ENCODE data around the gene CEACAM21.
A peak's percentile ranks its signal among the peaks of the same experiment; 100 is the strongest.

CEACAM21 gene

GRCh38 chr19:41575998-41576397 is at the start of gene CEACAM21:
CEACAM21 (plus strand) TSS chr19:41576166; CDS start chr19:41576275, 109 bp downstream.
- peak; percentile 88 for DNase-seq (ENCODE audit: low spot score)

- DNase-seq (ENCODE audit: low spot score): no peak
Measured at GRCh38 chr19:41527089-41527488, 48.9 kb upstream of the CEACAM21 start.

GRCh38 chr19:41528106-41528505 is 47.9 kb upstream of the CEACAM21 start:
- DNase-seq (ENCODE audit: low spot score): no peak

- no peak for DNase-seq (ENCODE audit: low spot score)
Measured at GRCh38 chr19:41529484-41530183, 46.3 kb upstream of the CEACAM21 start.

GRCh38 chr19:41530184-41530534 is 45.8 kb upstream of the CEACAM21 start:
- DNase-seq (ENCODE audit: low spot score): no peak

DNA sequence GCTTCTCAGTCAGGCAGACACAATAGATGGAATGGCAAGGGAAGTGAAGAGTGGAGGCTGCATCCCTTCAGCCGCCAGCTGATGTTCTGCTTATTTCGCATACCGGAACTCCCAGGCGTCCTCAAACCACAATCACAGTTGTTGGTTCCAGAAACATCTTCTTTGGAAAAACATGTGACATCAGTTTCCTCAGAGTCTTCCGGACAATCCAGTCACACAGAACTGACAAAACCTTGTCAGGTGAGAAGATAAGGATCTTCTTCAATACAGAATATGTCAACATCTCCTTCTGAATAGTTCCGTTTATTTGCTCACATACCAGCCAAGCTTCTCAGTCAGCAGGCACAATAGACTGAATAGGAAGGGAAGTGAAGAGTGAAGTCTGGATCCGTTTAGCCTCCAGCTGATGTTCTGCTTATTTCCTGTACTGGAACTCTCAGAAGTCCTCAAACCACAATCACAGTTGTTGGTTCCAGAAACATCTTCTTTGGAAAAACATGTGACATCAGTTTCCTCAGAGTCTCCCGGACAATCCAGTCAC is 45.1 kb upstream of the CEACAM21 start:
- no peak for DNase-seq (ENCODE audit: low spot score)

- DNase-seq (ENCODE audit: low spot score): peak; percentile 54
Measured at GRCh38 chr19:41531438-41532311, 44.3 kb upstream of the CEACAM21 start.

- DNase-seq (ENCODE audit: low spot score): no peak
Measured at GRCh38 chr19:41532526-41532925, 43.4 kb upstream of the CEACAM21 start.

GRCh38 chr19:41533671-41534215 is 42.2 kb upstream of the CEACAM21 start:
- DNase-seq (ENCODE audit: low spot score): no peak

DNA sequence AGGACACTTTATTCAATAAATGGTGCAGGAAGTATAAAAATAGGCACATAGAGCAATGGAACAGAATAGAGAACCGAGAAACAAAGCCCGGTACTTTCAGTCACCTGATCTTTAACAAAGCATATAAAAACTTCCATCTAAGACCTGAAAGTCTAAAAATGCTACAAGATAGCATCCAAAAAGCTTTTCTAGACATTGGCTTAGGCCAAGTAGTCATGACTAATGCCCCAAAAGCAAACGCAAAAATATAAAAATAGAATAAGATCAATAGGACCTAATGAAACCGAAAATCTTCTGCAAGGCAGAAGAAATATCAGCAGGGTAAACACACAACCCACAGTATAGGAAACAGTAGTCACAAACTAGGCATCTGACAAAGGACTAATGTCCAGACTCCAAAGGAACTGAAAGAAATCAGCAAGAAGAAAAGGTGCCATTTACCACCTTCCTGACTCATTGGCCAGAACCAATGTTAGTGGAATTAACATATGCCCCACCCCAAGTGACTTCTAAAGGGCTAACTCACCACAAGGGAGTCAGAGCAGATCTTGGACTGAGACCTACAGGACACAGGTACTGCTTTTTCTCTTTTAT is 40.8 kb upstream of the CEACAM21 start:
- DNase-seq (ENCODE audit: low spot score): peak; percentile 16

DNA sequence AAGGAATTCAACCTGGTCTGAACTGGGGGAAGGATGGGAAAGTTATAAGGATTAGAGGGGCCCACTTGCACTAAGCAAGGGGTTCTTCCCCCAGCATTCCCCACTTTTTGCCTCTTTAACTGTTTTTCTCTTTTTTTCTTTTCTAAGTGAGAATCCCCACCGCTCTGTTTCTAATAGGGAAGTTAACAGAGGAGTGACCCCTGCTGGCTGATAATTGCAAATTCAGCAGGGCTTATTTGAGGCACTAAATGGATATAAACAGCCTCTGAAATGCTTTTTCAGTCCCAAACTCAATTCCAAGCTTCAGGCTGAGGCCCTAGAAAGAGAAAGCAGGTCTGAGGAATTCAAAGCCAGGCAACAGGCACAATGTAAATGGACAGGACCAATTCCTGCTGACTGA is 38.2 kb upstream of the CEACAM21 start:
- DNase-seq (ENCODE audit: low spot score): no peak

GRCh38 chr19:41540041-41540695 is 35.8 kb upstream of the CEACAM21 start:
- DNase-seq (ENCODE audit: low spot score): peak; percentile 32

GRCh38 chr19:41541990-41542584 is 33.9 kb upstream of the CEACAM21 start:
- DNase-seq (ENCODE audit: low spot score): peak; percentile 50

DNA sequence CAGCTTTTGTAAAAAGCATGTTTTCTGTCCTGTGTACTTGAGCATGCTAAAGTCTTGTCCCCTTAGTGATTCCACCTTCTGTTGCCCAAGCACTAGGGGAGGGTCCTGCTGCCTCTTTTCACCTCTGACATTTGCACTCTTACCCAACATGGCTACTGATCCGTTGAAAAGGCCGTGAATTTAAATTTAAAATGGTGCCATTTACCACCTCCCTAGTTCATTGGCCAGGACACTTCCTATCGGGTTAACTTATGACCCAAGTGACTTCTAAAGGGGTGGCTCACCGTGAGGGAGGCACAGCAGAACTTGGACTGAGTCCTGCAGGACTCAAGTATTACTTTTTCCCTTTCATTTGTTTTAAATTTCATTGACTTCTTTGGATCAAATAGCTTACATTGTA is 33.3 kb upstream of the CEACAM21 start:
- DNase-seq (ENCODE audit: low spot score): no peak

- no peak for DNase-seq (ENCODE audit: low spot score)
Measured at GRCh38 chr19:41543582-41543981, 32.4 kb upstream of the CEACAM21 start.

DNA sequence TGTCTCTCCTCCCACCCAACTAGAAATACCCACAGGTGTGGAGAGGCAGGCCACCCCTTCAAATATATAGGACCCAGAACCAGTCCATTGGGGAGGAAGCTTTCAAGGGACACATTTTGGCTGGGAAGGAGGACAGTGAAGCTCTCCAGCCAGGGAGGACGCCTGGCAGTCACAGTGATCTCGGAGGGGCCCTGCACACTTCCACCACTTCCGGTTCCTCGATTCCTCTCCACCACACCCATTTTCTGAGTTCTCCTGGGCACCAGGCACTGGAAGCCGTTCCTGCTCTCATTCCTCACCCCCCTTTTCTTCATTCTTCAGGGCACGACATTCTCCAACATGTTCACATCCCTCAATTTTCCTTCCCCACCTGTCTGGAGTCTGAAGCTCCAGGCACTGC is 30.4 kb upstream of the CEACAM21 start:
- no peak for DNase-seq (ENCODE audit: low spot score)

DNA sequence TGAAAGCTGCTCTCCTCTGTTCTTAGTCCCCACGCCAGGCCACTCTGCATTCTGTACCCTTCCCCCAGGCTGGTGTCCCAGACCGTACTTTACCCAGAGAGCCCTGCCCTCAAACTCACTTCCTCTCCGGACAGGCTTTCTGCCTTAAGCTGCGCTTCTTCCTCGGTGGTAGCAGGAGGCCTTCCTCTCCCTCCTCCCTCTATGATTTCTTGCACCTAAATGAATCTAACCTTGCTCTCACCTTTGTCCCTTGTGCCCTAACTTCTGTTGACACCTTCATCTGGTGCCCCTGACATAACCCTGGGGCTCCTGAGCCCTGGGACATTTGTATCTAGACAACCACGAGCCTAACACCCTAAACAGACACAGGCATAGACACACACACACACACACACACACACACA is 29.6 kb upstream of the CEACAM21 start:
- no peak for DNase-seq (ENCODE audit: low spot score)

DNA sequence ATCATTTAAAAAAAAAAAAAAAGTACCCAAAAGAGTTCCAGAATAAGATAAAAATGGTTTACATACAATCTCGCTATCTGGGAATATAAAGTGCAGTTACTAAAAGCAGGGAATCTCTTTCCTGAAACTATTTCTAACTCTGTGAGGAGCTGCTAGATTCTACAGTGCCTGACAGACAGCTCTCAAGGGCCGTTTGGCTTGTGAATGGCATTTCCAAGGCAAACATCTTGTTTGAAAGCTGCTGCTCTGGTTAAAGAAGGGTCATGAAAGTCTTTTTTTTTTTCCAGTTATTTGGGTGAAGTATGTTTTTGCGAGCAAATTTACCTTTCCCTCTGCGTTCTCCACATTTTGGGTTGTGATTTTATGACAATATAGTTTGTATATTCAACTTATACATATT is 29.0 kb upstream of the CEACAM21 start:
- DNase-seq (ENCODE audit: low spot score): no peak

DNA sequence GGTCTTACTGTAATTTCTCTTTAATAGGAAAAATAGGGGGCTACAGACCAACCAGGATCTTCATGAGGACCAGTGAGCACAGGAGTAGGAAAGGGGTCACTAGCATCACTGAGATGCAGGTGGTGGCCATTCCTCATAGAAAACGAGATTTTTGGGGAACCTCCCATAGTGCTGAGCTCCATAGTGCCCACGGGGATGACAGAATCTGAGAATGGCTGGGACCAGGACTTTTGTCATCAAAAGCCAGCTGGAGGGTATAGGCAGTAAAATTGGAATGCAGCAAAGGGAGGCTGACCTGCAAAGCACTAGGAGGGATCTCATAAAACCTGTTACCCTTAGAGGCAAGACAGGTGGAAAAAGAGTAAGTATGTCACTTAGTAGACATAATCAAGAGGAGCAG is 28.4 kb upstream of the CEACAM21 start:
- DNase-seq (ENCODE audit: low spot score): no peak

DNA sequence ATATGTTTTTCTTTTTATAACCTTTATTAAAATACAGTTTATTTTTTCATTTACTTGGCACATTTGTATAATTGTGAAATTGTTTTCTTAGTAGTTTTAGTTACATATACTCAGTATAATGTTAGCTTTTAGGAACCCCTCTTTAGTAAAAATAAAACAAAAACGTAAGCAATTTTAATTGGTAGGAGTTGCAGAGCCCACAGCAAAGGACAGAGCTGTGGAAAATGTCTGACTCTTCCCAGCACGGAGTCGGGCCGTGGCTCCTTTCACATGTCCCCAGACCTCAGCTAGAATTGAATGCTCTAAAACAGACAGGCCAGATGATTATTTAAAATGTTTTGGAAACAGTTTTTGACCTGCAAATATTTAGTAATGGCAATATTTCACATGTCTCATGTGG is 27.9 kb upstream of the CEACAM21 start:
- no peak for DNase-seq (ENCODE audit: low spot score)

GRCh38 chr19:41548954-41549688 is 26.8 kb upstream of the CEACAM21 start:
- no peak for DNase-seq (ENCODE audit: low spot score)

All from SW480 (cell line).